K562 (cell line): ENCODE measurements around the gene STIL. TPM values are rescaled to one million over a fixed set of nuclear protein-coding genes. Genes with fewer than 3 reads are reported as not detected.

Source experiments
- ATAC-seq: fragments of 200-7000 bp; cut with Tn5 transposase; 3 replicates; pipeline ENCODE4 v1.9.1; 2020; ENCODE audit warnings: moderate library complexity
- BruUV-seq: library from RNA; stranded (reverse); fragments of 400-500 nt; replicated peaks from 2 replicates; lab custom pipeline; 2021; lab: Mats Ljungman, UMichigan
- CTCF ChIA-PET: fragments of 300-600 bp; formaldehyde crosslinking; extraction: SDS; loops from one replicate; lab custom pipeline; 2021; ENCODE audit warnings: low intra/inter-chr PET ratio; lab: Yijun Ruan, JAX
- POLR2A ChIA-PET: fragments of 300-600, 350-650 bp; sonication (Branson Sonifier 250); formaldehyde crosslinking; extraction: SDS; loops from one replicate; lab custom pipeline; 2021; ENCODE audit warnings: antibody characterized with exemption, inconsistent platforms; lab: Yijun Ruan, JAX
- DNase-seq, 4 experiments: peaks; one replicate each; pipeline versions ENCODE4 v3.0.0 to v3.0.0-alpha.2; 2011 to 2018; ENCODE audit warnings: low spot score in 3 of 4, mixed read lengths in 3 of 4; ENCODE audit errors: extremely low read depth in 1 of 4
- FAIRE-seq: peaks from 2 replicates; lab custom pipeline; 2011; peaks lifted over from hg19 to GRCh38; lab: Jason Lieb, UNC
- H2AFZ ChIP-seq: 2 replicates; pipeline ENCODE4 v1.6.0; 2011; ENCODE audit warnings: low read depth, low read length, control low read depth, inconsistent platforms
- H3K27ac ChIP-seq: fragments of 200-600 bp; 3 replicates; pipeline ENCODE4 v1.8.0; 2011; ENCODE audit warnings: low read depth, mild to moderate bottlenecking, control low read depth, inconsistent platforms, low read length, moderate library complexity, mixed read lengths; ENCODE audit errors: extremely low read depth
- H3K27me3 ChIP-seq, 2 experiments: fragments of 300-600 bp in 1 of 2; 2 replicates in 1 of 2; 3 replicates in 1 of 2; pipeline versions ENCODE4 v1.6.0 to v1.8.0; 2011; ENCODE audit warnings: inconsistent platforms in 2 of 2, low read length in 2 of 2, mild to moderate bottlenecking in 1 of 2, mixed read lengths in 1 of 2, moderate library complexity in 1 of 2; ENCODE audit not compliant: control insufficient read depth in 2 of 2, insufficient read depth in 2 of 2
- H3K36me3 ChIP-seq: fragments of 300-600 bp; 3 replicates; pipeline ENCODE4 v1.8.0; 2011; ENCODE audit warnings: mild to moderate bottlenecking, low read length, inconsistent platforms; ENCODE audit not compliant: control insufficient read depth, insufficient read depth
- H3K4me1 ChIP-seq, 2 experiments: fragments of 200-600 bp in 1 of 2; replicated peaks in 1 of 2; 2 replicates in 1 of 2; 3 replicates in 1 of 2; pipeline versions ENCODE4 v1.5.1 to v1.8.0; 2011; ENCODE audit warnings: inconsistent platforms in 2 of 2, low read length in 2 of 2, mild to moderate bottlenecking in 1 of 2, mixed read lengths in 1 of 2, moderate library complexity in 1 of 2; ENCODE audit not compliant: control insufficient read depth in 2 of 2, insufficient read depth in 2 of 2
- H3K4me2 ChIP-seq: 2 replicates; pipeline ENCODE4 v1.6.1; 2011; ENCODE audit warnings: low read length, control low read depth, inconsistent platforms, mixed read lengths; ENCODE audit not compliant: insufficient read depth
- H3K4me3 ChIP-seq: fragments of 200-600 bp; sonication (generic), shearing (Covaris generic); 2 replicates; pipeline ENCODE4 v1.5.1; 2016; ENCODE audit warnings: control low read depth, inconsistent platforms
- H3K79me2 ChIP-seq: fragments of 200-600 bp; 3 replicates; pipeline ENCODE4 v1.8.0; 2011; ENCODE audit warnings: low read length, inconsistent platforms; ENCODE audit not compliant: control insufficient read depth, insufficient read depth
- H3K9ac ChIP-seq, 2 experiments: 2 replicates each; pipeline versions ENCODE4 v1.6.0 to v1.6.1; 2011; ENCODE audit warnings: low read depth in 2 of 2, low read length in 2 of 2, control low read depth in 1 of 2, inconsistent platforms in 1 of 2, mild to moderate bottlenecking in 1 of 2, mixed read lengths in 1 of 2; ENCODE audit not compliant: insufficient read depth in 1 of 2
- H3K9me1 ChIP-seq: one replicate; pipeline ENCODE4 v1.6.0; 2011; ENCODE audit warnings: inconsistent platforms, mild to moderate bottlenecking, low read length, moderate library complexity; ENCODE audit not compliant: control insufficient read depth, insufficient read depth
- H3K9me3 ChIP-seq: replicated peaks from 2 replicates; pipeline ENCODE4 v1.5.1; 2011; ENCODE audit warnings: low read depth, low read length, inconsistent platforms; ENCODE audit not compliant: control insufficient read depth, insufficient read depth
- H4K20me1 ChIP-seq: replicated peaks from 2 replicates; pipeline ENCODE4 v1.6.1; 2011; ENCODE audit warnings: low read length, inconsistent platforms, mixed read lengths; ENCODE audit not compliant: control insufficient read depth, insufficient read depth
- ELK1 ChIP-seq: sonication (generic); formaldehyde crosslinking; IDR thresholded peaks from 2 replicates; pipeline ENCODE4 v1.8.1; 2022; ENCODE audit warnings: missing genetic modification reagents
- EP300 ChIP-seq: IDR thresholded peaks from 2 replicates; pipeline ENCODE4 v1.6.1; 2012; ENCODE audit warnings: low read length, improper control_type of control experiment
- HNRNPK ChIP-seq: fragments of 200-400 bp; formaldehyde crosslinking; IDR thresholded peaks from one replicate; pipeline ENCODE4 v1.6.1; 2018; ENCODE audit warnings: mild to moderate bottlenecking, low read depth, low read length; ENCODE audit not compliant: poor library complexity, severe bottlenecking
- KLF10 ChIP-seq: fragments of 250-450 bp; sonication (Bioruptor Pico); IDR thresholded peaks from 2 replicates; pipeline ENCODE4 v1.6.1; 2021; ENCODE audit warnings: matching md5 sums
- RFX5 ChIP-seq: IDR thresholded peaks from 2 replicates; pipeline ENCODE4 v1.6.1; 2011; ENCODE audit warnings: low read depth, mild to moderate bottlenecking, improper control_type of control experiment, low read length
- SREBF2 ChIP-seq: sonication (generic); formaldehyde crosslinking; IDR thresholded peaks from 2 replicates; pipeline ENCODE4 v1.4.0; 2020; ENCODE audit warnings: mild to moderate bottlenecking, missing genetic modification reagents
- SRSF7 ChIP-seq: fragments of 200-400 bp; formaldehyde crosslinking; optimal IDR thresholded peaks from 2 replicates; pipeline ENCODE3; 2017; ENCODE audit warnings: mild to moderate bottlenecking, low read depth, low read length
- WGBS: fragments of 100-300 bp; shearing (Covaris generic); methylation state at CpG from one replicate; pipeline ENCODE4 v1.1.6; 2016; ENCODE audit warnings: low coverage, mixed read lengths; ENCODE audit not compliant: insufficient coverage; ENCODE audit errors: missing lambda C conversion rate; 5-methylcytosine and 5-hydroxymethylcytosine counted together
- in situ Hi-C: fragments of 300-500 bp; cut with MboI; formaldehyde crosslinking; loops from 4 replicates; pipeline ENCODE4 v1.15.0; 2018; ENCODE audit warnings: inconsistent platforms, mixed read lengths
- intact Hi-C: fragments of 100-400 bp; cut with micrococcal nuclease; formaldehyde crosslinking; loops from 2 replicates; pipeline ENCODE4 v1.14.2; 2022
- polyA plus RNA-seq, 8 experiments: library from polyadenylated mRNA; depleted of rRNA in 4 of 8; stranded (reverse) in 5 of 8; unstranded in 3 of 8; fragments of >200 nt; fragmentation: Nextera tagmentation in 2 of 8; fragmentation: Illumina TruSeq in 1 of 8; extraction: Ambion mirVana in 2 of 8; extraction: Trizol in 1 of 8; gene quantifications; 2 replicates each; pipeline versions ENCODE4 v1.2.1 to v1.2.3, GENCODE V29; 2011 to 2014; ENCODE audit warnings: inconsistent platforms in 1 of 8, missing spikeins in 1 of 8
- total RNA-seq, 7 experiments: library from RNA; depleted of rRNA in 6 of 7; stranded (reverse); fragments of >200 nt in 6 of 7; fragmentation: Illumina TruSeq in 2 of 7; extraction: Trizol in 2 of 7; gene quantifications; 2 replicates each; pipeline versions ENCODE4 v1.2.1 to v1.2.3, GENCODE V29; 2011 to 2021; ENCODE audit warnings: low replicate concordance in 1 of 7
- TF ChIP-seq, protein P1 (sequence below): fragments of 200-400 bp; formaldehyde crosslinking; IDR thresholded peaks from 2 replicates; pipeline ENCODE4 v1.6.1; 2017; ENCODE audit warnings: mild to moderate bottlenecking, low read depth, low read length, moderate library complexity
- TF ChIP-seq, protein P2 (sequence below), 2 experiments: fragments of 450-650 bp in 1 of 2; sonication (generic) in 1 of 2; formaldehyde crosslinking in 1 of 2; IDR thresholded peaks in 1 of 2; conservative IDR thresholded peaks in 1 of 2; 2 replicates each; pipeline versions ENCODE4 v1.6.1 to v1.8.1; 2016 to 2023; ENCODE audit warnings: mild to moderate bottlenecking in 2 of 2, moderate library complexity in 2 of 2, inconsistent platforms in 1 of 2, missing genetic modification reagents in 1 of 2

The STIL gene
- total and polyA plus RNA-seq, 9 of the 15 experiments (the other 6 are each of a cell fraction or from before 2014, with no cell fraction given): 10.5 to 77.4 (median 39.6) TPM

DNA sequence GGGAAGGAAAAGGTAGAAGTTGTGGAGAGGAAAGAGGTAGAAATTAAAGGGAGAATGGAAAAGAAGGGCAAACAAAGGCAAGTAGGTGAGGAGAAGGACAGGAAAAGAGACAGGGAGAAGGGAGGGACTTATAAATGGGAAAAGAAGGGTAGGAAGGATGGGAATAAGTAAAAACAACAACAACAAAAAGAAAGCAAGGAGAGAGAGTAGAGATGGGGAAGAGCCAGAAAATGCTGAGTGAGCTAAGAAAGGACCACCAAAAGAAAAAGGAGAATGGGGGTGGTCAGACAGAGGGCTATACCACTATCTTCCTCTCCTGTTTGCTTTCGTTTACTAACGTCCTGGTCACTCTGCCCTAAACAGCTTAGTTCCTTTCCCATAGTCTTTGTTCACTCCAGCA, 17.9 kb upstream of the STIL start (continued):
- TF ChIP-seq HNRNPK: no peak
- TF ChIP-seq SREBF2 (CRISPR knock-in tag): no peak
- TF ChIP-seq ELK1 (CRISPR knock-in tag): no peak
- no peak for TF ChIP-seq RFX5
- TF ChIP-seq, all 486 proteins: peak for 17

- WGBS: 63% methylated on average over 1 of the region's 1 CpG
- TF ChIP-seq, protein P1, sequence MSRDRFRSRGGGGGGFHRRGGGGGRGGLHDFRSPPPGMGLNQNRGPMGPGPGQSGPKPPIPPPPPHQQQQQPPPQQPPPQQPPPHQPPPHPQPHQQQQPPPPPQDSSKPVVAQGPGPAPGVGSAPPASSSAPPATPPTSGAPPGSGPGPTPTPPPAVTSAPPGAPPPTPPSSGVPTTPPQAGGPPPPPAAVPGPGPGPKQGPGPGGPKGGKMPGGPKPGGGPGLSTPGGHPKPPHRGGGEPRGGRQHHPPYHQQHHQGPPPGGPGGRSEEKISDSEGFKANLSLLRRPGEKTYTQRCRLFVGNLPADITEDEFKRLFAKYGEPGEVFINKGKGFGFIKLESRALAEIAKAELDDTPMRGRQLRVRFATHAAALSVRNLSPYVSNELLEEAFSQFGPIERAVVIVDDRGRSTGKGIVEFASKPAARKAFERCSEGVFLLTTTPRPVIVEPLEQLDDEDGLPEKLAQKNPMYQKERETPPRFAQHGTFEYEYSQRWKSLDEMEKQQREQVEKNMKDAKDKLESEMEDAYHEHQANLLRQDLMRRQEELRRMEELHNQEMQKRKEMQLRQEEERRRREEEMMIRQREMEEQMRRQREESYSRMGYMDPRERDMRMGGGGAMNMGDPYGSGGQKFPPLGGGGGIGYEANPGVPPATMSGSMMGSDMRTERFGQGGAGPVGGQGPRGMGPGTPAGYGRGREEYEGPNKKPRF: no peak
- TF ChIP-seq, protein P2, sequence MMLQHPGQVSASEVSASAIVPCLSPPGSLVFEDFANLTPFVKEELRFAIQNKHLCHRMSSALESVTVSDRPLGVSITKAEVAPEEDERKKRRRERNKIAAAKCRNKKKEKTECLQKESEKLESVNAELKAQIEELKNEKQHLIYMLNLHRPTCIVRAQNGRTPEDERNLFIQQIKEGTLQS (IDR thresholded peaks at IDR 0.05): no peak
- TF ChIP-seq, protein P2 (CRISPR knock-in tag; conservative IDR thresholded peaks at IDR 0.05): no peak
- TF ChIP-seq SRSF7 (no peak), KLF10 (CRISPR knock-in tag) (no peak), EP300 (no peak)
- intact Hi-C loops: loop anchor here (5.0 kb wide), 3 partner anchors 98 to 148 kb away; partner anchors contain the start of genes FOXD2 and TAL1
- Histone ChIP-seq H3K27me3 (no peaks in the 10 kb centered on the region), H3K9me1 (no peaks in the 10 kb centered on the region), H3K36me3 (no peaks in the 10 kb centered on the region), H3K79me2 (peaks cover 27% of the 10 kb centered on the region), H4K20me1 (no peaks in the 10 kb centered on the region), H3K9ac (no peak overlapping the region), H3K9me3 (no peaks in the 10 kb centered on the region), H3K4me3 (no peak overlapping the region), H3K4me1 (peaks cover 14 to 19% of the 10 kb centered on the region in 2 experiments; a peak in 4 of 5 replicates), H3K27ac (no peak overlapping the region), H2AFZ (no peak overlapping the region), H3K4me2 (no peak overlapping the region)
- no peak for FAIRE-seq
- CTCF ChIA-PET: no interaction called here
- POLR2A ChIA-PET: interaction anchor here (1.1 to 18.0 kb wide), 2 partner anchors 12 to 118 kb away, joined by 4 to 318 read pairs; partner anchors contain the start of gene STIL
- ATAC-seq: no peak
- BruUV-seq: no TSS peak
- in situ Hi-C loops: no loop called here
- no peak for DNase-seq
Observed at GRCh38 chr1:47330212-47330611, 16.3 kb upstream of the STIL start.
